Calu3 (cell line): ENCODE data around the gene ORC6. TPM values are rescaled to one million over a fixed set of nuclear protein-coding genes. Genes with fewer than 3 reads are reported as not detected.

ENCODE experiments used
- BruUV-seq: library from RNA; stranded (reverse); fragments of 400-500 nt; replicated peaks from 2 replicates; lab custom pipeline; 2021; lab: Mats Ljungman, UMichigan
- CTCF ChIA-PET: fragments of 300-600 bp; sonication (Branson Sonifier 250); formaldehyde crosslinking; loops from one replicate; lab custom pipeline; 2022; ENCODE audit warnings: antibody characterized with exemption; lab: Charles Lee
- DNase-seq: peaks from one replicate; pipeline ENCODE4 v3.0.0; 2022
- H3K27ac Mint-ChIP-seq: one replicate; pipeline ENCODE4 v1.8.0; 2022; ENCODE audit warnings: mixed read lengths; ENCODE audit not compliant: unreplicated experiment
- H3K27me3 Mint-ChIP-seq: one replicate; pipeline ENCODE4 v1.8.0; 2022; ENCODE audit warnings: mixed read lengths; ENCODE audit not compliant: unreplicated experiment
- H3K36me3 Mint-ChIP-seq: one replicate; pipeline ENCODE4 v1.8.0; 2022; ENCODE audit warnings: mild to moderate bottlenecking, moderate library complexity, mixed read lengths; ENCODE audit not compliant: insufficient read depth, unreplicated experiment
- H3K4me1 Mint-ChIP-seq: one replicate; pipeline ENCODE4 v1.8.0; 2022; ENCODE audit warnings: mild to moderate bottlenecking, low read depth, mixed read lengths; ENCODE audit not compliant: unreplicated experiment
- H3K4me3 Mint-ChIP-seq: one replicate; pipeline ENCODE4 v1.8.0; 2022; ENCODE audit warnings: mild to moderate bottlenecking, low read depth, moderate library complexity, mixed read lengths; ENCODE audit not compliant: unreplicated experiment
- H3K9me3 Mint-ChIP-seq: one replicate; pipeline ENCODE4 v1.8.0; 2022; ENCODE audit warnings: low read depth, mixed read lengths; ENCODE audit not compliant: unreplicated experiment
- CTCF ChIP-seq: fragments of 200-600 bp; IDR thresholded peaks from one replicate; pipeline ENCODE4 v1.8.0; 2022; ENCODE audit warnings: antibody characterized with exemption; ENCODE audit not compliant: unreplicated experiment
- intact Hi-C: fragments of 100-400 bp; cut with micrococcal nuclease; formaldehyde crosslinking; loops from one replicate; pipeline ENCODE4 v1.10.0; 2022; ENCODE audit not compliant: unreplicated experiment
- total RNA-seq: library from RNA; stranded (reverse); gene quantifications from 2 replicates; pipeline ENCODE4 v1.2.3, GENCODE V29; 2022

The ORC6 gene
- total RNA-seq, 1 experiment from 2014 or later = 64.9 TPM

- Mint-ChIP-seq H3K4me1 (peaks cover 51% of the 10 kb centered on the region), H3K4me3 (no peak overlapping the region)
These were observed 2.5 kb upstream of the ORC6 start for GRCh38 chr16:46686815-46687473.

GRCh38 chr16:46687486-46687885 lies 2.0 kb upstream of the ORC6 start:
- DNase-seq = no peak
- intact Hi-C loops = loop anchor here (5.0 kb wide), 1 partner anchor 115 kb away; no protein-coding TSS in a partner anchor
- no peak for TF ChIP-seq CTCF
- Mint-ChIP-seq H3K9me3 (no peaks in the 10 kb centered on the region), H3K4me1 (peaks cover 54% of the 10 kb centered on the region), H3K27me3 (no peaks in the 10 kb centered on the region), H3K4me3 (no peak overlapping the region), H3K27ac (no peak overlapping the region), H3K36me3 (no peaks in the 10 kb centered on the region)
- CTCF ChIA-PET = interaction anchor here (1.1 kb wide), 1 partner anchor 56 kb away, joined by 4 read pairs; no protein-coding TSS in a partner anchor
- BruUV-seq = TSS peak; percentile 43

More at GRCh38 chr16:46686815-46687473, 2.5 kb upstream of the ORC6 start:
- CTCF ChIA-PET = interaction anchor here (0.6 to 1.1 kb wide), 2 partner anchors 55 to 319 kb away, joined by 3 to 4 read pairs; no protein-coding TSS in a partner anchor
- no peaks in the 10 kb centered on the region for H3K36me3 Mint-ChIP-seq
- DNase-seq = no peak
- intact Hi-C loops = loop anchor here (5.0 kb wide), 1 partner anchor 115 kb away; no protein-coding TSS in a partner anchor
- no peaks in the 10 kb centered on the region for H3K9me3 Mint-ChIP-seq
- H3K27ac Mint-ChIP-seq = no peak overlapping the region
- BruUV-seq = no TSS peak
- no peaks in the 10 kb centered on the region for H3K27me3 Mint-ChIP-seq
- TF ChIP-seq CTCF = no peak

- BruUV-seq = no TSS peak
- intact Hi-C loops = loop anchor here (5.0 kb wide), 1 partner anchor 114 kb away; no protein-coding TSS in a partner anchor
- Mint-ChIP-seq H3K27me3 (no peaks in the 10 kb centered on the region), H3K27ac (no peak overlapping the region), H3K36me3 (no peaks in the 10 kb centered on the region), H3K9me3 (no peaks in the 10 kb centered on the region), H3K4me3 (no peak overlapping the region), H3K4me1 (peaks cover 54% of the 10 kb centered on the region)
- no peak for TF ChIP-seq CTCF
- CTCF ChIA-PET = no interaction called here
- no peak for DNase-seq
These were observed 1.3 kb upstream of the ORC6 start for GRCh38 chr16:46688101-46688653.

- intact Hi-C loops = loop anchor here (5.0 kb wide), 1 partner anchor 113 kb away; no protein-coding TSS in a partner anchor
- BruUV-seq = no TSS peak
- H3K36me3 Mint-ChIP-seq = no peaks in the 10 kb centered on the region
- no peak within 1 kb of the TSS for H3K27ac Mint-ChIP-seq
- DNase-seq = peak; percentile 100
- no peak within 1 kb of the TSS for H3K4me3 Mint-ChIP-seq
- H3K27me3 Mint-ChIP-seq = no peaks in the 10 kb centered on the region
- no peak for TF ChIP-seq CTCF
- CTCF ChIA-PET = interaction anchor here (0.8 to 1.6 kb wide), 3 partner anchors 15 to 453 kb away, joined by 3 to 8 read pairs (median 5); no protein-coding TSS in a partner anchor
- peaks cover 48% of the 10 kb centered on the region for H3K4me1 Mint-ChIP-seq
- no peaks in the 10 kb centered on the region for H3K9me3 Mint-ChIP-seq
These were observed 650 bp upstream of the ORC6 start, which contains the start of gene VPS35 for GRCh38 chr16:46688654-46689364. Gene VPS35, minus strand, starts transcription at chr16:46689178. Its CDS starts 45 bp downstream, at chr16:46689133.
